Measurements from ENCODE around the gene ZBTB40. TPM values are rescaled to one million over a fixed set of nuclear protein-coding genes. Genes with fewer than 3 reads are reported as not detected.

ZBTB40 gene
- total RNA-seq, 1 experiment from 2014 or later = 19.5 TPM

DNA sequence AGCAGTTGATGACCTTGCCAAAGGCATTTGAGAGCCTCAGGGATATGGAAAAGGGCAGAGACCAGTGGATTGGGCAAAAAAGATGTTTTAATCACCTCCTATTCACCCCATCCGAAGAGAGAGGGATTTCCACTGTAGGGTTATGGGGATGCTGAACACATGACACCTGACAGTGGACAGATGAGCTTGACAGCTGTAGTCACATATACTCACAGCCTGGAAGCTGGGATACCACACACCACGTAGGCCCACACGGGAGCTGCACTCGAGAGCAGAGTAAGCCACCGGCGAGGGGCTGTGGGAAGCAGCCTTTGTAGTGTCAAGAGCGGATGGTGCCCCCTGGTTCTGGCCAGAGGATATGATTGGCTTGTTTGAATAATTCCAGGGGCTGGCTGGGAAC is 20.0 kb downstream of the ZBTB40 start:
- DNase-seq (ENCODE audit: low read depth, low spot score) (no peak), ATAC-seq (no peak)
- no TSS peak for BruUV-seq (replicated peaks)
- H3K36me3 ChIP-seq (ENCODE audit: control insufficient read depth in 1 of 2, insufficient read depth in 2 of 2, low read length in 2 of 2) = no peaks in the 10 kb centered on the region
- peaks cover 56% of the 10 kb centered on the region for H3K79me2 ChIP-seq (ENCODE audit: insufficient read depth, low read length)
- H4K20me1 ChIP-seq (ENCODE audit: insufficient read depth) = no peaks in the 10 kb centered on the region
- RAD21 ChIA-PET (ENCODE audit: low non-redundant PET in 1 of 2, low total read pairs in 2 of 2, uncharacterized antibody in 2 of 2, unreplicated experiment in 2 of 2) = no interaction called here
- no peak overlapping the region for H3K4me2 ChIP-seq (ENCODE audit: low read length)
- TF ChIP-seq, protein P1, sequence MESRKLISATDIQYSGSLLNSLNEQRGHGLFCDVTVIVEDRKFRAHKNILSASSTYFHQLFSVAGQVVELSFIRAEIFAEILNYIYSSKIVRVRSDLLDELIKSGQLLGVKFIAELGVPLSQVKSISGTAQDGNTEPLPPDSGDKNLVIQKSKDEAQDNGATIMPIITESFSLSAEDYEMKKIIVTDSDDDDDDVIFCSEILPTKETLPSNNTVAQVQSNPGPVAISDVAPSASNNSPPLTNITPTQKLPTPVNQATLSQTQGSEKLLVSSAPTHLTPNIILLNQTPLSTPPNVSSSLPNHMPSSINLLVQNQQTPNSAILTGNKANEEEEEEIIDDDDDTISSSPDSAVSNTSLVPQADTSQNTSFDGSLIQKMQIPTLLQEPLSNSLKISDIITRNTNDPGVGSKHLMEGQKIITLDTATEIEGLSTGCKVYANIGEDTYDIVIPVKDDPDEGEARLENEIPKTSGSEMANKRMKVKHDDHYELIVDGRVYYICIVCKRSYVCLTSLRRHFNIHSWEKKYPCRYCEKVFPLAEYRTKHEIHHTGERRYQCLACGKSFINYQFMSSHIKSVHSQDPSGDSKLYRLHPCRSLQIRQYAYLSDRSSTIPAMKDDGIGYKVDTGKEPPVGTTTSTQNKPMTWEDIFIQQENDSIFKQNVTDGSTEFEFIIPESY (IDR thresholded peaks at IDR 0.05; ENCODE audit: extremely low read depth, insufficient replicate concordance, low read length) = no peak
- TF ChIP-seq FOSL1 (IDR thresholded peaks at IDR 0.05; ENCODE audit: low read depth) = no peak
- no peak for TF ChIP-seq RAD21 (IDR thresholded peaks at IDR 0.05; ENCODE audit: low read depth)
- TF ChIP-seq, protein P2, sequence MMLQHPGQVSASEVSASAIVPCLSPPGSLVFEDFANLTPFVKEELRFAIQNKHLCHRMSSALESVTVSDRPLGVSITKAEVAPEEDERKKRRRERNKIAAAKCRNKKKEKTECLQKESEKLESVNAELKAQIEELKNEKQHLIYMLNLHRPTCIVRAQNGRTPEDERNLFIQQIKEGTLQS (IDR thresholded peaks at IDR 0.05) = no peak
- TF ChIP-seq REST (IDR thresholded peaks at IDR 0.05; ENCODE audit: low read depth) = no peak
- no peak for TF ChIP-seq EZH2phosphoT487 (IDR thresholded peaks at IDR 0.05; ENCODE audit: borderline replicate concordance)
- TF ChIP-seq SIN3A (IDR thresholded peaks at IDR 0.05; ENCODE audit: low read depth) = no peak
- no peak for TF ChIP-seq EGR1 (IDR thresholded peaks at IDR 0.05; ENCODE audit: low read depth)
- TF ChIP-seq POLR2A (IDR thresholded peaks at IDR 0.05; ENCODE audit: borderline replicate concordance, extremely low read depth, insufficient read depth, insufficient read length) = no peak
- TF ChIP-seq, protein P3, sequence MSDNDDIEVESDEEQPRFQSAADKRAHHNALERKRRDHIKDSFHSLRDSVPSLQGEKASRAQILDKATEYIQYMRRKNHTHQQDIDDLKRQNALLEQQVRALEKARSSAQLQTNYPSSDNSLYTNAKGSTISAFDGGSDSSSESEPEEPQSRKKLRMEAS (IDR thresholded peaks at IDR 0.05) = no peak
- no peak for TF ChIP-seq TCF7L2 (IDR thresholded peaks at IDR 0.05; ENCODE audit: borderline replicate concordance, extremely low read depth, insufficient read depth, insufficient read length)
- no peaks in the 10 kb centered on the region for H3K9me3 ChIP-seq (ENCODE audit: control insufficient read depth in 1 of 2, insufficient read depth in 1 of 2, low read depth in 1 of 2, low read length in 2 of 2)
- H2AFZ ChIP-seq (ENCODE audit: low read depth, low read length, poor library complexity, severe bottlenecking) = no peak overlapping the region
- CTCF ChIA-PET = interaction anchor here (0.8 kb wide), 1 partner anchor 10 kb away, joined by 3 read pairs; no protein-coding TSS in a partner anchor
- intact Hi-C loops (cut with micrococcal nuclease) = no loop called here
- H3K9me2 ChIP-seq (ENCODE audit: insufficient read depth) = no peaks in the 10 kb centered on the region
- POLR2A ChIA-PET = no interaction called here
- no peak overlapping the region for H3K27ac ChIP-seq (ENCODE audit: low read depth, low read length)
- H3K9ac ChIP-seq (ENCODE audit: low read length) = no peak overlapping the region
- H3K27me3 ChIP-seq (ENCODE audit: insufficient read depth, low read length) = no peaks in the 10 kb centered on the region
- H3K4me3 ChIP-seq (replicated peaks in 1 of 2; ENCODE audit: low read depth in 1 of 2, low read length in 2 of 2) = no peak overlapping the region
- H3K4me1 ChIP-seq (ENCODE audit: control insufficient read depth in 1 of 2, insufficient read depth in 2 of 2, low read length in 2 of 2) = peaks cover 0 to 3% of the 10 kb centered on the region in 2 experiments; a peak in 1 of 4 replicates

Data from HCT116 (cell line).